Right lobe of liver (tissue), 6 donors: ENCODE results near the gene SH3BP4. TPM values are rescaled to one million over a fixed set of nuclear protein-coding genes. Genes with fewer than 3 reads are reported as not detected.

ENCODE experiments used
- ATAC-seq, 4 donors: fragments of 200-7000 bp; cut with Tn5 transposase; one replicate each; pipeline ENCODE4 v1.9.1; 2020; ENCODE audit warnings: mild to moderate bottlenecking in 4 of 4, moderate library complexity in 4 of 4
- DNase-seq, 3 donors: peaks; one replicate each; pipeline ENCODE4 v3.0.0-alpha.2; 2020
- H3K27ac ChIP-seq, 3 donors: fragments of 200-600 bp; one replicate each; pipeline ENCODE4 v1.8.0; 2022
- H3K27me3 ChIP-seq, 2 donors: fragments of 200-600 bp; one replicate each; pipeline ENCODE4 v1.8.0; 2022
- H3K36me3 ChIP-seq, 4 donors: fragments of 200-600 bp; sonication (generic) in 1 of 4; one replicate each; pipeline versions ENCODE4 v1.5.1 to v1.8.0; 2017 to 2022; ENCODE audit warnings: control low read depth in 1 of 4
- H3K4me1 ChIP-seq, 4 donors: fragments of 200-600 bp; sonication (generic) in 1 of 4; one replicate each; pipeline versions ENCODE4 v1.5.1 to v1.8.0; 2017 to 2022; ENCODE audit warnings: control low read depth in 1 of 4
- H3K4me3 ChIP-seq, 3 donors: fragments of 200-600 bp; one replicate each; pipeline ENCODE4 v1.8.0; 2022
- H3K9me3 ChIP-seq, 4 donors: fragments of 200-600 bp; sonication (generic) in 1 of 4; one replicate each; pipeline versions ENCODE4 v1.5.1 to v1.8.0; 2017 to 2022; ENCODE audit warnings: control low read depth in 1 of 4
- POLR2A ChIP-seq: fragments of 450-650 bp; IDR thresholded peaks from one replicate; pipeline ENCODE4 v1.6.1; 2017; ENCODE audit warnings: antibody characterized with exemption, mild to moderate bottlenecking
- WGBS: methylation state at CpG from one replicate; pipeline ENCODE4 v1.1.6; 2018; ENCODE audit warnings: low coverage, low lambda C conversion rate; ENCODE audit not compliant: insufficient coverage; ENCODE audit errors: missing lambda C conversion rate; 5-methylcytosine and 5-hydroxymethylcytosine counted together
- intact Hi-C, 2 donors: fragments of 100-400 bp; cut with DNase I; formaldehyde crosslinking; loops; one replicate each; pipeline versions ENCODE4 v1.11.2 to v1.14.1; 2022
- total RNA-seq, 6 experiments: library from RNA; depleted of rRNA in 2 of 6; stranded (reverse); fragments of >200 nt in 2 of 6; fragmentation: NEBNext Ultra II Directional in 3 of 6; extraction: Animal tissue kit (Norgen Biotek cat#: 25700) in 3 of 6; gene quantifications; one replicate each; pipeline versions ENCODE4 v1.1.0 to v1.2.4, GENCODE V29; 2016 to 2023
- TF ChIP-seq, protein P1 (sequence below), 4 donors: fragments of 200-600 bp in 3 of 4; fragments of 450-650 bp in 1 of 4; IDR thresholded peaks; one replicate each; pipeline versions ENCODE4 v1.5.1 to v1.8.0; 2016 to 2022; ENCODE audit warnings: antibody characterized with exemption in 4 of 4, mild to moderate bottlenecking in 2 of 4
- donor health status: DM: no; HTN: yes; CAD: no.
- donor health status: DM: no; HTN: no; CAD: no.
- donor health status: DM: no; HTN: no; CAD: no.
- donor health status: DM: no; HTN: yes; CAD: no.
- donor health status: DM: no; HTN: yes; CAD: no.

The SH3BP4 gene
- total RNA-seq, 6 experiments from 2014 or later: 18.8 to 30.4 (median 26.3) TPM

GRCh38 chr2:234976479-234977227, 24.8 kb downstream of the SH3BP4 start:
- H3K4me3 ChIP-seq: no peak overlapping the region
- 24% methylated on average over 6 of the region's 18 CpGs for WGBS
- intact Hi-C loops: no loop called here
- peaks cover 0 to 55% (median 18%) of the 10 kb centered on the region in 4 donors for H3K4me1 ChIP-seq
- DNase-seq (no peak), ATAC-seq (peak in 1 of 4 donors; percentile 22)
- H3K27me3 ChIP-seq: no peaks in the 10 kb centered on the region
- no peaks in the 10 kb centered on the region for H3K9me3 ChIP-seq
- no peak for TF ChIP-seq POLR2A
- TF ChIP-seq, protein P1, sequence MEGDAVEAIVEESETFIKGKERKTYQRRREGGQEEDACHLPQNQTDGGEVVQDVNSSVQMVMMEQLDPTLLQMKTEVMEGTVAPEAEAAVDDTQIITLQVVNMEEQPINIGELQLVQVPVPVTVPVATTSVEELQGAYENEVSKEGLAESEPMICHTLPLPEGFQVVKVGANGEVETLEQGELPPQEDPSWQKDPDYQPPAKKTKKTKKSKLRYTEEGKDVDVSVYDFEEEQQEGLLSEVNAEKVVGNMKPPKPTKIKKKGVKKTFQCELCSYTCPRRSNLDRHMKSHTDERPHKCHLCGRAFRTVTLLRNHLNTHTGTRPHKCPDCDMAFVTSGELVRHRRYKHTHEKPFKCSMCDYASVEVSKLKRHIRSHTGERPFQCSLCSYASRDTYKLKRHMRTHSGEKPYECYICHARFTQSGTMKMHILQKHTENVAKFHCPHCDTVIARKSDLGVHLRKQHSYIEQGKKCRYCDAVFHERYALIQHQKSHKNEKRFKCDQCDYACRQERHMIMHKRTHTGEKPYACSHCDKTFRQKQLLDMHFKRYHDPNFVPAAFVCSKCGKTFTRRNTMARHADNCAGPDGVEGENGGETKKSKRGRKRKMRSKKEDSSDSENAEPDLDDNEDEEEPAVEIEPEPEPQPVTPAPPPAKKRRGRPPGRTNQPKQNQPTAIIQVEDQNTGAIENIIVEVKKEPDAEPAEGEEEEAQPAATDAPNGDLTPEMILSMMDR (IDR thresholded peaks at IDR 0.05): no peak
- H3K27ac ChIP-seq: peak overlapping the region in 1 of 3 donors; percentile 22
- H3K36me3 ChIP-seq: no peaks in the 10 kb centered on the region

DNA sequence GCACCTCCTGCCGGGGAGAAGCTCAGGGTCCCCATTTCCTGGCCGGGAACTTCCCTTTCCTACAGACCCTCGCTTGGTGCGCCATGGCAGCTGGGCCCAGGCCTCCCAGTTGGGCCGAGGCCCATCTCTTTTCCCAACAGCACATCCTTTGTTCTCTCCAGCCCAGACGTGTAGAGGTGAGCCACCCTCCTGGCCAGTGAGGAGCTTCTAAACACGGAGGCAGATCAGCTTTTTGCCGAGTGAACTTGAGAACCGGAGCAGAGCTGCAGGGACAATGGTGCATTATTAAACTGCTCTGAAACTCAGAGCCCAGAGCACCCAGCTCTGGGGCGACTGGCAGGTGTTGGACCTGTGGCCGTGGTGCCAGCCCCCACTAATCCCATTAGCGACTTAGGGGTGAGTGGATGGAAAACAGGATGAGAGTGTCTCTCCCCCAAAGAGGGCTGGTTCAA, 25.4 kb downstream of the SH3BP4 start:
- intact Hi-C loops: no loop called here
- no peak overlapping the region for H3K4me3 ChIP-seq
- H3K4me1 ChIP-seq: peaks cover 0 to 61% (median 24%) of the 10 kb centered on the region in 4 donors
- ATAC-seq: no peak
- H3K36me3 ChIP-seq: no peaks in the 10 kb centered on the region
- no peaks in the 10 kb centered on the region for H3K27me3 ChIP-seq
- TF ChIP-seq, protein P1 (IDR thresholded peaks at IDR 0.05): no peak
- TF ChIP-seq POLR2A: no peak
- peak overlapping the region in 1 of 3 donors; percentile 22 for H3K27ac ChIP-seq
- 60% methylated on average over 1 of the region's 12 CpGs for WGBS
- no peaks in the 10 kb centered on the region for H3K9me3 ChIP-seq
- DNase-seq: no peak

GRCh38 chr2:234978466-234979203, 26.8 kb downstream of the SH3BP4 start:
- Histone ChIP-seq H3K9me3 (no peaks in the 10 kb centered on the region), H3K4me1 (peaks cover 0 to 74% (median 34%) of the 10 kb centered on the region in 4 donors), H3K36me3 (no peaks in the 10 kb centered on the region), H3K27ac (peak overlapping the region in 2 of 3 donors; percentile 43 to 88), H3K4me3 (no peak overlapping the region), H3K27me3 (no peaks in the 10 kb centered on the region)
- WGBS: 40% methylated on average over 18 of the region's 23 CpGs
- intact Hi-C loops: no loop called here
- ATAC-seq (peak in 2 of 4 donors; percentile 2 to 8), DNase-seq (no peak)
- TF ChIP-seq POLR2A: no peak
- TF ChIP-seq, protein P1 (IDR thresholded peaks at IDR 0.05): no peak

- H3K27me3 ChIP-seq: no peaks in the 10 kb centered on the region
- no peak for DNase-seq
- peaks cover 0 to 72% (median 35%) of the 10 kb centered on the region in 4 donors for H3K4me1 ChIP-seq
- peak overlapping the region; percentile 76 to 93 (median 88) for H3K27ac ChIP-seq
- H3K36me3 ChIP-seq: no peaks in the 10 kb centered on the region
- intact Hi-C loops: no loop called here
- no peak overlapping the region for H3K4me3 ChIP-seq
- WGBS: 70% methylated on average over 4 of the region's 9 CpGs
- ATAC-seq: no peak
- H3K9me3 ChIP-seq: no peaks in the 10 kb centered on the region
- TF ChIP-seq, protein P1 (IDR thresholded peaks at IDR 0.05): no peak
- TF ChIP-seq POLR2A: no peak
Measured at GRCh38 chr2:234979204-234980167, 27.7 kb downstream of the SH3BP4 start.
